ENCODE data around the gene SLC22A23.

The SLC22A23 gene

GRCh38 chr6:3353213-3353903, 103.5 kb downstream of the SLC22A23 start:
- Histone ChIP-seq H3K4me1 (ENCODE audit: insufficient read depth, low read length) (peaks cover 18% of the 10 kb centered on the region), H3K4me2 (ENCODE audit: insufficient read depth, low read length) (no peak overlapping the region), H3K27ac (ENCODE audit: low read length) (no peak overlapping the region)

DNA sequence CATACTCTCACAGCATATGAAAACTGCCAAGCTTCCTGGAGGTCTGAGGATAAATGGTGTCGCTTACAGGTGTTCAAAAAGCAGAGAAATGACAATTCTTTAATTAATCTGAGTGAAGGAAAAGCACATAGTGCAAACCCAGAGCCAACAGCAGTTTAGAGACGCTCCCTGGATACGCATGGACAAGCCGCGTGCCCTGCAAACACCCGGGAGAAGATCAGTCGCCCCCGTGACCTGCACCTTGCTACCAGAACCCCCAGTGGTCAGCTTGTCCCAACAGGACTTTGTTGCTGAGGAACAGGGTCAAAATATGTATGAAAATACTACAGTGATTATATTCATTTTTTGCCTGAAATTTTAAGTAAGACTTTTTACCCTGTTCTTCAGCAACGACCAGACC, 104.2 kb downstream of the SLC22A23 start:
- H4K20me1 ChIP-seq (ENCODE audit: insufficient read depth, low read length) = no peaks in the 10 kb centered on the region
- no peak for ATAC-seq (ENCODE audit: insufficient read depth, low read depth)
- H2AFZ ChIP-seq (ENCODE audit: low read depth, low read length) = no peak overlapping the region
- no peak overlapping the region for H3K9ac ChIP-seq (ENCODE audit: low read depth, low read length)
- no peak overlapping the region for H3K27ac ChIP-seq (ENCODE audit: low read length)
- peaks cover 8% of the 10 kb centered on the region for H3K27me3 ChIP-seq (ENCODE audit: insufficient read depth, low read length, poor library complexity)
- peaks cover 18% of the 10 kb centered on the region for H3K4me1 ChIP-seq (ENCODE audit: insufficient read depth, low read length)
- no peak overlapping the region for H3K4me2 ChIP-seq (ENCODE audit: insufficient read depth, low read length)
- H3K79me2 ChIP-seq (ENCODE audit: insufficient read depth, low read length) = no peaks in the 10 kb centered on the region
- no peak for DNase-seq
- no peak overlapping the region for H3K4me3 ChIP-seq (ENCODE audit: low read depth in 1 of 2, low read length in 2 of 2)
- H3K36me3 ChIP-seq (ENCODE audit: insufficient read depth, low read length) = no peaks in the 10 kb centered on the region
- H3K9me3 ChIP-seq (ENCODE audit: insufficient read depth, low read length, severe bottlenecking) = no peaks in the 10 kb centered on the region
- TF ChIP-seq, protein P1, sequence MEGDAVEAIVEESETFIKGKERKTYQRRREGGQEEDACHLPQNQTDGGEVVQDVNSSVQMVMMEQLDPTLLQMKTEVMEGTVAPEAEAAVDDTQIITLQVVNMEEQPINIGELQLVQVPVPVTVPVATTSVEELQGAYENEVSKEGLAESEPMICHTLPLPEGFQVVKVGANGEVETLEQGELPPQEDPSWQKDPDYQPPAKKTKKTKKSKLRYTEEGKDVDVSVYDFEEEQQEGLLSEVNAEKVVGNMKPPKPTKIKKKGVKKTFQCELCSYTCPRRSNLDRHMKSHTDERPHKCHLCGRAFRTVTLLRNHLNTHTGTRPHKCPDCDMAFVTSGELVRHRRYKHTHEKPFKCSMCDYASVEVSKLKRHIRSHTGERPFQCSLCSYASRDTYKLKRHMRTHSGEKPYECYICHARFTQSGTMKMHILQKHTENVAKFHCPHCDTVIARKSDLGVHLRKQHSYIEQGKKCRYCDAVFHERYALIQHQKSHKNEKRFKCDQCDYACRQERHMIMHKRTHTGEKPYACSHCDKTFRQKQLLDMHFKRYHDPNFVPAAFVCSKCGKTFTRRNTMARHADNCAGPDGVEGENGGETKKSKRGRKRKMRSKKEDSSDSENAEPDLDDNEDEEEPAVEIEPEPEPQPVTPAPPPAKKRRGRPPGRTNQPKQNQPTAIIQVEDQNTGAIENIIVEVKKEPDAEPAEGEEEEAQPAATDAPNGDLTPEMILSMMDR (IDR thresholded peaks at IDR 0.05; ENCODE audit: borderline replicate concordance, extremely low read depth, low read length, poor library complexity, severe bottlenecking) = no peak

More at GRCh38 chr6:3353213-3353903, 103.5 kb downstream of the SLC22A23 start:
- ATAC-seq (ENCODE audit: insufficient read depth, low read depth) (no peak), DNase-seq (no peak)
- H3K9ac ChIP-seq (ENCODE audit: low read depth, low read length) = no peak overlapping the region
- no peaks in the 10 kb centered on the region for H3K36me3 ChIP-seq (ENCODE audit: insufficient read depth, low read length)
- no peaks in the 10 kb centered on the region for H4K20me1 ChIP-seq (ENCODE audit: insufficient read depth, low read length)
- H3K9me3 ChIP-seq (ENCODE audit: insufficient read depth, low read length, severe bottlenecking) = no peaks in the 10 kb centered on the region
- H3K4me3 ChIP-seq (ENCODE audit: low read depth in 1 of 2, low read length in 2 of 2) = no peak overlapping the region
- H3K27me3 ChIP-seq (ENCODE audit: insufficient read depth, low read length, poor library complexity) = peaks cover 8% of the 10 kb centered on the region
- TF ChIP-seq, protein P1 (IDR thresholded peaks at IDR 0.05; ENCODE audit: borderline replicate concordance, extremely low read depth, low read length, poor library complexity, severe bottlenecking) = no peak
- TF ChIP-seq EZH2 (IDR thresholded peaks at IDR 0.05; ENCODE audit: borderline replicate concordance, low read depth, low read length, severe bottlenecking) = no peak
- no peak overlapping the region for H2AFZ ChIP-seq (ENCODE audit: low read depth, low read length)
- H3K79me2 ChIP-seq (ENCODE audit: insufficient read depth, low read length) = no peaks in the 10 kb centered on the region

DNA sequence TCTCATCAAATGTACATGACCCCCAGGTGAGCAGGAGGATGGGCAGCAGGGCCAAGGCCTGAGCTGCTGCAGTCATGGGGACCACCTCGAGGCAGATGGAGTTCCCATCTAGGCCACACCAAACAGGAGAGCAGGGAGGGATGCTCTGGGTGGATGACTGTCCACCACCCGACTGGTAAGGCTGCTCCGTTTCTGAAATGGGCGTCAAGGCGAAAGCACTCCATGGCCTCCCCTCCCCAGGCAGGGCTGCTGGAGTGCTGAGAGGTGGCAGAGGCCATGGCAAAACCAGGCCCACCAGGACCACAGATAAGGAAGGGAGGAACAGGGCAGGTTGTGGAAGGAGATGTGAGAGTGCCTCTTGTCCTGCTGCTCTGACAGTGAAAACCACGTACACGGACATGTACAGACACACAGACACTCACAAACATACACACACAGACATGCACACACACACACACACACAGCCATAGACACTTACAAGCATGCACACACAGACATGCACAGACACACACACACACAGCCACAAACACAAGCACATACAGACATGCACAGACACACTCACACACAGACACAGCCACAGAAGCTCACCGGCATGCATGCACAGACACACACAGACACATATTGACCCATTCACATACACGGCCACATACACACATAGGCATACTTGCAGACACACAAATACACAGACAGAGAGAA, 104.9 kb downstream of the SLC22A23 start:
- DNase-seq = no peak
- H2AFZ ChIP-seq (ENCODE audit: low read depth, low read length) = no peak overlapping the region
- H3K4me3 ChIP-seq (ENCODE audit: low read depth in 1 of 2, low read length in 2 of 2) = no peak overlapping the region
- H3K4me2 ChIP-seq (ENCODE audit: insufficient read depth, low read length) = no peak overlapping the region
- no peaks in the 10 kb centered on the region for H3K79me2 ChIP-seq (ENCODE audit: insufficient read depth, low read length)
- no peaks in the 10 kb centered on the region for H3K9me3 ChIP-seq (ENCODE audit: insufficient read depth, low read length, severe bottlenecking)
- H3K36me3 ChIP-seq (ENCODE audit: insufficient read depth, low read length) = no peaks in the 10 kb centered on the region
- H3K27me3 ChIP-seq (ENCODE audit: insufficient read depth, low read length, poor library complexity) = peaks cover 8% of the 10 kb centered on the region
- H3K4me1 ChIP-seq (ENCODE audit: insufficient read depth, low read length) = peaks cover 15% of the 10 kb centered on the region
- ATAC-seq (ENCODE audit: insufficient read depth, low read depth) = no peak
- H3K27ac ChIP-seq (ENCODE audit: low read length) = no peak overlapping the region
- no peak overlapping the region for H3K9ac ChIP-seq (ENCODE audit: low read depth, low read length)
- TF ChIP-seq EZH2 (IDR thresholded peaks at IDR 0.05; ENCODE audit: borderline replicate concordance, low read depth, low read length, severe bottlenecking) = no peak
- TF ChIP-seq, protein P1 (IDR thresholded peaks at IDR 0.05; ENCODE audit: borderline replicate concordance, extremely low read depth, low read length, poor library complexity, severe bottlenecking) = no peak
- no peaks in the 10 kb centered on the region for H4K20me1 ChIP-seq (ENCODE audit: insufficient read depth, low read length)

All from DND-41 (cell line).